HG02588 (cell line): ENCODE measurements around the gene NUTM2F.
"Not testable (repeated sequence)": the region's sequence is repeated elsewhere in the genome, so short reads cannot be mapped to it uniquely, and the experiment has no call there.

Experiments used
- ATAC-seq: cut with Tn5 transposase; IDR thresholded peaks from one replicate; pipeline ENCODE4 v1.9.1; 2021; ENCODE audit warnings: mild to moderate bottlenecking, moderate library complexity; ENCODE audit not compliant: unreplicated experiment

The NUTM2F gene

DNA sequence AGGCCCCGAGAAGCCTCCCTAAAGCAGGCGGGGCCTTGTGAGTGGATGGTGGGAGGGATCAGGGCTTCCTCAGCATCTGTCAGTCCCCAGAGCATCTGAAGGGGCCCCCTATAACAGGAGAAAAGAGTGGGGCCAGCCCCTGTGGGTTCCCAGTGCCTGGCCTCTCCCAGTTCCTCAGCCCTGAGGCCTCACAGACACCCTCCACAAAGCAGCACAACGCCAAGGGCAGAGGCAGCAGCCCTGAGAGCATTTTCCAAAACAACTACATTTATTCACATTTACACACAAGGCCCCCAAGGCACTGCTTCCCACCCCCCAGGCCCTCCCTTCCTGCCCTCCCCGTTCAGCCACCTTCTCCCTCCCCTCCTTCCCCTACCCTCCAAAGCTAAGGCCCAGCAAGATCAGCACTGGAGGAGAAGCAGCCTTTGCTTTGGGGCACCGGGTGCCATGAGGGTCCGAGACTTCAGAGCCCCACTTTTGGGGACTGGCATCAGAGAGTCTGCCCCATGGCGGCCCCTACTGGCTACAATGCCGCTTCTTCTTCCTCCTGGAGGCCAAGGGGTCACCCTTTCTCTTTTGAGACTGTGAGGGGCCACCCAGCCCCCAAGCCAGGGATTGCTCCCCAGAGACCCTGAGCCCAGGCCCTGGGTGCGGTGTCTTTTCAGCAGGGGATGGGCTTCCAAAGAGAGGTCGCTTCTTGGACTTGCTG lies 10.3 kb downstream of the NUTM2F start:
- not testable (repeated sequence) for ATAC-seq

DNA sequence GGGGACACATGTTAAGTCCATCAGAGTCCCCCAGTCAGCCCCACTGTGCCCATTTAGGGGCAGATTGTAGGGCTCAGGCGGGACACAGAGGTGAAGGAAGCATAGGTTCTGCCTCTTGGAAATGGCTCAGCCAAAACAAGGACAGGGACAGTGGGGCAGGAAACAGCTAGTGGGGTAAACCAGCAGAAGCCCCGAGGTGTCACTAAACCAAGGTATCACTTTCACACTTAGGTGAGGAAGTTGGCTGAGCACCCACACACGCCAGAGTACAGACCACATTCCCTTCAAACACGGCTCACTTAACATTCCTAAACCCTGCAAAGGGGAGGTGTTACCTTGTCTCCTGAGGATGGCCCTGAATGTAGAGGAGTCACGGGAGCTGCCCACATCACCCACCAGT lies 12.2 kb downstream of the NUTM2F start:
- ATAC-seq, result not testable (repeated sequence)

DNA sequence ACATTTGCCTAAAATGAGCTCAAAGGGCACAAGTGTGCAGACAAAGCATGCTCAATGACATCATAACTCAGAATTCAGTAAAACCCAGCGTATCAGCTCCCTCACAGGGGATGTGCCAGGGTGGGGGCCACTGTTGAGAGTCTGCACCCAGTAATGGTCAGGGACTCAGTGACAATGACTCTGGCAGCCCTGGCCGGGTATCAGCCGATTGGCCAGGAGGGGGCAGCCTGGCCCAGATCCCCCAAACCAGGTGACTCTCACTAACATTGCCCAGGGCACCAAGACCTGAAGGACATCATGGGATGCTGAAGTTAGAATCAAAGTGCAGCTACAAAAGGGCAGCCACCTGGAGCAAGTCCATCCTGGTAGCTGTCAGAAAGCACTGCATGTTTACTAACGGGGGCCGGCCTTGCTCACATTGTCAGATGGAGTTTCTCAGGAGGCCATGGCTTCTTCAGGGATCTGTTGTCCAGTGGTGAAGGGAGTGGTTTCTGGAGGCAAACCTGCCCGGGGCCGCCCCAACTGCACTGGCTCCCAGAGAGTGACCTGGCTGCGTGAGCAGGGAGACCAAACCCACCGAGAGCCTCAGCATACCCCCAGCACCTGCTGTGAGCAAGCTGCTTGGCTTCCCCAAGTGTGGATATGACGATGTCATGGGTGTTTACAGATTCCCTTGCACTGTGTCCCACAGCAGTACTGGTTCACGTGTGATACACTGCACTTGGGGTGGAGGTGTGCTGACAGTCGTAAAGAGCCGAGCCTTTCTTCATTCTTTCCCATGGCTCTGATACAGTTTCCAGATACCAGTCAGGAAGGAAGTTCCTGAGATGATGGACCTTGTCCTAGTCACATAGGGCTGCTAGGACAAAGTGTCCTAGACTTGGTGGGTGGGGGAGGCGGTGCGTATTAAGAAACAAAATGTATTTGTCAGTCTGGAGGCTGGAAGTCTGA lies 13.1 kb downstream of the NUTM2F start:
- ATAC-seq, result not testable (repeated sequence)

DNA sequence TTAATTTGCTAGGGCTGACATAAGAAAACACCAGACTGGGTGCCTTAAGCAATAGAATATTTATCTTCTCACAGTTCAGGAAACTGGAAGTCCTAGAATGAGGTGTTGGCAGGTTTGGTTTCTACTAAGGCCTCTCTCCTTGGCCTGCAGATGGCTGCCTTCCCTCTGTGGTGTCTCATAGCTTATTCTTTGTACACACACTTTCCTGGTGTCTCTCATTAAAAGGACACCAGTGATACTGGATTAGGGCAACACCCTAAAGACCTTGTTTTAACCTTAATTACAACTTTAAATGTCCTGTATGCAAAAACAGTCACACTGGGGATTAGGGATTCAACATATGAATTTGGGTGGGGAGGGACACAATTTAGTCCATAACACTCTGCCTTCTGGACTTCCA lies 25.1 kb downstream of the NUTM2F start:
- ATAC-seq, result no peak

DNA sequence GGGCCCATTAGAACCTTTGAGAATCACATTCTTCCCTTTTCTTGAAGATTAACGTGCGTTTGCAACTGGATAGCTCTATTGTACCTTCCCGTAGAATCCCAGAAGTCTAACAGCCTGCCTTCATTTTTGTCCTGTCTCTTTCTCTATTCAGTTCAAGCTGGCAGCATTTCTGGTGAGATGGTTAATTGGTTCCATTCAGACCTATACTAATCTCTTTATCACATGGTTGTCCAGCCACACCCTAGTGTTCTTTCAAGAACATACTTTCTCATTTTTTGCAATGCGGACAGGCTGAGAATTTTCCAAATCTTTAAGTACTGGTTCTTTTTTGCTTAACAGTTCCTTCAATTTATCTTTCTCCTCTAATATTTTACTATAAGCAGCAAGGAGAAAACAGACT lies 26.0 kb downstream of the NUTM2F start:
- no peak for ATAC-seq

DNA sequence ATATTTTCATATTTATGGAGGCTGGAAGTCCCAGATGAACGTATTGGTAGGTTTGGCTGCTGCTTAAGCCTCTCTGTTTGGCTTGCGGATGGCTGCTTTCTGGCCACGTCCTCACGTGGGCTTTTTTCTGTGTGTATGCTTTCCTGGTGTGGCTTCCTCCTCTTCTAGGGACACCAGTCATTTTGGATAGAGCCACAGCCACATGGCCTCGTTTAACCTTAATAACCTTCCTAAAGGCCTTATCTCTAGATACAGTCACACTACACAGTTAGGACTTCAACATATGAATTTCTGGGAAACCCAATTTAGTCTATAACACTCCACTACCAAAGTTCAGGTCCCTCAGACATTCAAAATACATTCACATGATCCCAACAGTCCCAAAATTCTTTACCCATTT lies 26.9 kb downstream of the NUTM2F start:
- ATAC-seq, result no peak

DNA sequence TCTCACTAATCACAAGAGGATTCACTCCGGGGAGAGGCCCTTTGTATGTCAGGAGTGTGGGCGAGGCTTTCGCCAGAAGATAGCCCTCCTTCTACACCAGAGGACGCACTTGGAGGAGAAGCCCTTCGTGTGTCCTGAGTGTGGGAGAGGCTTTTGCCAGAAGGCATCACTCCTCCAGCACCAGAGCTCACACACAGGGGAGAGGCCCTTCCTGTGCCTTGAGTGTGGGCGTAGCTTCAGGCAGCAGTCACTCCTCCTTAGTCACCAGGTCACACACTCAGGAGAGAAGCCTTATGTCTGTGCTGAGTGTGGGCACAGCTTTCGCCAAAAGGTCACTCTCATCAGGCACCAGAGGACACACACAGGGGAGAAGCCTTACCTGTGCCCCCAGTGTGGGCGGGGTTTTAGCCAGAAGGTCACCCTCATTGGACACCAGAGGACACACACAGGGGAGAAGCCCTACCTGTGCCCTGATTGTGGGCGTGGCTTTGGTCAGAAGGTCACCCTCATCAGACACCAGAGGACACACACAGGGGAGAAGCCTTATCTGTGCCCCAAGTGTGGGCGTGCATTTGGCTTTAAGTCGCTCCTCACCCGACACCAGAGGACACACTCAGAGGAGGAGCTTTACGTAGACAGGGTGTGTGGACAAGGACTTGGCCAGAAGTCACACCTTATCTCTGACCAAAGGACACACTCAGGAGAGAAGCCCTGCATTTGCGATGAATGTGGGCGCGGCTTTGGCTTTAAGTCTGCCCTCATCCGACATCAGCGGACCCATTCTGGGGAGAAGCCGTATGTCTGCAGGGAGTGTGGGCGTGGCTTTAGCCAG lies 27.8 kb downstream of the NUTM2F start:
- ATAC-seq, result no peak

DNA sequence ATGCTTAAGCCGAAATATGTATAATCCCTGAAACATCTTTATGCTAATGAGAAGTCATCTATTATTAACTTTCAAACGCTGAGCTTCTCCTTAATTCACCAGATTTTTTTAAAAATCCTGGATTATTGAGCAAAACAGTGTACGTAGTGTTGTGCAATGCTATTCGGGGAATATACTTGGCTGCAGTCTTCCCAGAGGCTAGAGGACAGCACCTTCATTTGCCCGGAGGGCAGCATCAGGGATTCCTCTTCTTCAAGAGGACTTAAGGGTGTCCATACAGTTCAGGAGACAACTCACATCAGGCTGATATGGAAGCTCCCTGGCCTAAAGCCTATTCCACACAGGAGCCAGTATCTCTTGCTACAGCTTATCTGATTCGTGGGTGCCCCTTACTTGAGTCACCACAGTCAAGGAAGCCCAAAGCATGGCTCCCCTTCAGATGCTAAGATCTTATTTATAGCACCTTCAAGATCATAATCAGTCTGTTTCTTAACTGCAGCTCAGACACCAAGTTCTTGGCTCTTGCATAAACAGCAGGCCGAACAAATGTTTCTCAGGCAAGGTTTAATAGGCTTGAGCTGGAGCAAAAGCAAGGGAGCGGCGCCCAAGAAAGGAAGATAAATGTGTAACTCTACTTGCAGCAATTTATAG lies 29.4 kb downstream of the NUTM2F start:
- no peak for ATAC-seq

DNA sequence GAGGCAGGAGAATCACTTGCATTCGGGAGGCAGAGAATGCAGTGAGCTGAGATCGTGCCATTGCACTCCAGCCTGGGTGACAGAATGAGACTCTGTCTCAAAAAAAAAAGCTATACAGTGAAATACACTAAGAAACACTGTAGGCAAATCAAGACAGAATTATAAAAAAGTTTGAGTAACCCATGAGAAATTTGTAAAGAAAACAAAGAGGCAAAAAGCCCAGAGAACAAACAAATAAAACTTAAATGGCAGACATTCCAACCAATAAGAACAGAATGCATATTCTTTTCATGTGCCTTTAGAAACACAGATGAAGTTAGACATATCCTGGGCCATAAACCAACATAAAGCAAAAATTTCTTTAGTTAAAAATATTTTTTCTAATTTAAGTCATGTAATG lies 38.8 kb downstream of the NUTM2F start:
- no peak for ATAC-seq

DNA sequence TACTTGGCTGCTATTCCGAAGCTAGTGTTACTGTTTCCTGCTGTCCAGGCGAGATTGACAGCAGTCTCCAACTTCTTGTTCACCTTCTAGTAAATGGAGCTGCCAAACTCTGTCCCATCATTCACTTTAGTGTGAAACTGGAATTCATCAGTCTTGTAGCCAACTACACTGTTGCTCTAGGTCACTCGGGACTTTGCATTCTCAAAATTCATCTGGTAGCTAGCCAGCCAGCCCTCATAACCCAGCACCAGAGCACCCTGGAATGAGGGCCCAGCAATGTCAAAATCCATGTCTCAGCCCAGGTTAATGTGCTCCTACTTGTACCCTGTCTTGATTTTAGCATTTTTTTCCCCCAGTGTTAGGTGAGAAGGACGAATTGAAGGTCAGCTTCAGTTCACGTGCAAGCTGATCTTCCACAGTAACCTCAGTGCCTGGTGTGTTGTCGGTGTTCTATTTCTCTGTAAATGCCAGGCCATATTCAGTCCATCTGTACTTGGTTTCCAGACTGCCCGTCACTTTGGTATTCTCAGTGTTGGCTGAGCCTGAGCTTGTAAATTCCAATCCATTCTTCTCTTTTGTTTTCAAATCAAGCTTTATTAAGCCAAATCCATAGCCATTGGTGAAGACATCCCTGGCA lies 40.4 kb downstream of the NUTM2F start:
- no peak for ATAC-seq

DNA sequence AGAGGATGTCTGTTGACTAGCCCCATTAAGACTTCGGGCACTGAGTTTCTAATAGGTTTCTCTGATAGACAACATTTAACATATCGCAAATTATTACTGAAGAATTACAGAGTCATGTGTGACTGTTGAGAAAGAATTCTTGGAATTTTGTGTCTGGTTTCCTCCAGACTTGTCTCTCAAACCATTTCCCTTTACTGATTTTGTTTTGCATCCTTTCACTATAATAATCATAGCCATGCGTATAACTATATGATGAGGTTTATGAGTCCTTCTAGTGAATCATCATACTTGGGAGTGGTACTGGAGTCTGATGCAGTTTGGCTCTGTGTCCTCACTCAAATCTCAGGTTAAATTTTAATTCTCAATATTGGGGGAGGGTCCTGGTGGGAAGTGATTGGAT lies 42.3 kb downstream of the NUTM2F start:
- ATAC-seq, result no peak

DNA sequence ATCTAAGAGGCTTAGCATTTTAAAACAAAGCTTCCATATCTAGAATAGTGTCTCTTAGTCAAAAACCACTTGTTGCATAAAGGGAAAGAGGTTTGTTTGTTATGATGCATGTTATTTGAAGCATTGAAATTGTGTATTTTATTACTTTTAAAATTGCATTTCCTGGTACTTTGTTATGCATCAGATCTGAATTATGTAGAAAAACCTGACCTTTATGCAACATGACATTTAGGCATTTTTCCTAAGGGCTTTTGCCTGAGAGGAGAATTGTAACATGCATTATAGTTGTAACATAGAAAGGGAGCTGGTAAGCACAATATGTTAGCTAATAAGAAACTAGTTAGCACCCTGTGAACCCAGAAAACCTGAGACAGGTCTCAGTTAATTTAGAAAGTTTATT lies 47.3 kb downstream of the NUTM2F start:
- ATAC-seq, result no peak

DNA sequence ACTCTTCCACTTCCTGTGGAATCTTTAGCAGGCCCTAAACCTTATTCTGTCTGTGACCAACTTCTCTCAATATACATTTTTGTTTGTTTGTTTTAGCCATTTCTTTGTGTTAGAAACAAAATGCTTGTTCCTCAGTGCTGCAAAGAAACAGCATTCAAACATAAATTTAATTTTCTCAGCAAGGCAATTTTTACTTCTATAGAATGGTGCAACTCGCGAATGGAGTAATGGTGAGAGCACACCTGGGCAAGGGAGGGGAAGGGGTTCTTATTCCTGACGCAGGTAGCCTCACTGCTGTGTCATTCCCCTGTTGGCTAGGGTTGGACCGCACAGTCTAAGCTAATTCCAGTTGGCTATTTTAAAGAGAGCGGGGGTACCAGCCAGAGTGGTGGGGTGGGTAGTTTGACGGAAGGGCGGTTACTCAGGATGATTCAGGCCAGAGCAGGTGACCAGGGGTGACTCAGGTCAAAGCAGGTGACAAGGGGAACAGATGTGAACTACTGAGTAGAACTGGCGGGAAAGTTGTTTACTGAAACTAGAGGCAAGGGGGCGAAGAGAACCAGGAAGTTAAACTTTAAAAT lies 47.9 kb downstream of the NUTM2F start:
- no peak for ATAC-seq

DNA sequence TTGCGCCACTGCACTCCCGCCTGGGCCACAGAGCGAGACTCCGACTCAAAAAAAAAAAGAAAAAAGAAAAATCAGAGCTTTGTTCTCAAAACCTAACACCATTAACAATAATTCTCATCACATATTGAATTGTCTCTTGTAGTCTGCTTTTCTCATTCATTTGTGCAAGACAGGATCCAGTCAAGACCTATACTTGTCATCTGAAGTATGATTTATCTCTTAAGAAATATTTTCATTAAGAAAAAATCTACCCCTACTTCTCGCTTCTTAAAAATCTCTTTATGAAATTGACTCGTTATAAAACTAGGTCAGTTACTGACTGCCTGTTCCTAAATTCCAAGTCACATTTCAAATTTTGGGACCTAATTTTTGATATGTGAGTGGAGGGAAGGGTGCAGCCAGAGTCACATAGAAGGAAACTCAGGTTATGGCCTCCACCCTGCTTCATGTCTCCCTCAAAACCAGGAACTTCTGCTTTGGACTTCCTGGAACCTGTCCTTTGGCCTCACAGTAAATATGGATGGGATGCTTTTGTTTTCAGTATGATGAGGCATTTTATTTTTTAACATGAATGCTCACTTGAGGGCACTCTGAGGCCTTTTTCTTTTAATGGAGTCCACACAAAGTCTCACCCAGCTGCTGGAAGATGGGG lies 50.4 kb downstream of the NUTM2F start:
- no peak for ATAC-seq

DNA sequence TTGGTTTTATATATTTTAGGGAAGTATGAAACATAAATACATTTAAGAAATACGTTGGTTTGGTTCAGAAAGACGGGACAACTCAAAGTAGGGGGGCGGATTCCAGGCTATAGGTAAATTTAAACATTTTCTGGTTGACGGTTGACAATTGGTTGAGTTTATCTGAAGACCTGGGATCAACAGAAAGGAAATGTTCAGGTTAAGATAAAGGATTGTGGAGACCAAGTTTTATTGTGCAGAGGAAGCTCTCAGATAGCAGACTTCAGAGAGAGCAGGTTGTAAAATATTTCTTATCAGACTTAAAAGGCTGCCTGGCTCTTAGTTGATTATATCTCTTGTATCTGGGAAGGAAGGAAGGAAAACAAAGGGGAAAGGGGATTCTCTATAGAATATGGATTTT lies 51.4 kb downstream of the NUTM2F start:
- not testable (repeated sequence) for ATAC-seq

DNA sequence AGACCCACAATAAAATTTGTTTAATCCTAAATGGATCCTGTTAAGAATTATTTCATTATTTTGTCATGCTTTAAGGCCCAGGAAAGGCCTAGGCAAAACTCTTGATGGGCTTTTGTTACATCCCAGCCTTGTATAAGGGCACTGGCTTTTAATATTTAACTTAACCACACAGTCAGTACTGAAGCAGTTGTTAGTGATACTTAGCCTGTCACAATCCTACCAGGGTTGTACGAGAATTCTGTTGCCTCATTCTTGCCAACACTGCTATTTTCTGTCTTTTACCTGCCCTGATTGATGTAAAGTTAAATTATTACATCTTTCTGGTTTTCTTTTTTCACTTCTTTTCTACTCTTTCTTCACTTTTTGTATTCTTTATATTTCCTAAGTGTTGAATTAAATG lies 58.4 kb downstream of the NUTM2F start:
- ATAC-seq, result no peak

DNA sequence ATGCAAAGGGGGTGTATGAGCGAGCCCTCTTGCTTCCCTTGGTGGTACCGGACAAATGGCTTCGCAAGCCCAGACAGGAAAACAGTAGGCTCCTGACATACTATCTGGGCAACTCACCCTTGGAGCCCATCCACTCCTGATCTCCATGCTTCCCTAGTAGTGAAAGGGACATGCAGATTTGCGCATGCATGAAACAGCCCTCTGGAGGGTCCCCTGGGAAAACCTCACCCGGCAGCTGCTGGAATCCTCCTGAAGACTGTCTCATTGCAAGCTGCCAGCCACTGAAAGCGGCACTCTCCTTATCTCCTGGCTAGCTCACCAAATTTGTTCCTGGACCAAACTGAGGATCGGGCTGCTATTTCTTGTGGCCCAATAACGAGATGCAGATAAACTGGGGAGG lies 59.2 kb downstream of the NUTM2F start:
- ATAC-seq, result no peak
